HG03575 (cell line): ENCODE data around the gene KLK8.

Experiments
- ATAC-seq: cut with Tn5 transposase; IDR thresholded peaks from one replicate; pipeline ENCODE4 v1.9.1; 2021; ENCODE audit not compliant: unreplicated experiment, insufficient number of reproducible peaks, low FRiP score; ENCODE audit errors: extremely low read depth

Gene KLK8

GRCh38 chr19:51001515-51001914 lies at the start of gene KLK8:
KLK8 (minus strand) TSS chr19:51001604; CDS start chr19:51001167, 437 bp downstream.
- no peak for ATAC-seq

- no peak for ATAC-seq
Measured at GRCh38 chr19:51047031-51047335, 45.6 kb upstream of the KLK8 start.

- no peak for ATAC-seq
Measured at GRCh38 chr19:51044327-51044726, 42.9 kb upstream of the KLK8 start.

- ATAC-seq, result no peak
Measured at GRCh38 chr19:51043497-51043896, 42.1 kb upstream of the KLK8 start.

- ATAC-seq, result no peak
Measured at GRCh38 chr19:51040151-51040550, 38.7 kb upstream of the KLK8 start.

- no peak for ATAC-seq
Measured at GRCh38 chr19:51036519-51036918, 35.1 kb upstream of the KLK8 start.

- no peak for ATAC-seq
Measured at GRCh38 chr19:51034704-51035103, 33.3 kb upstream of the KLK8 start, which contains the start of gene KLK12. KLK12 (minus strand) TSS chr19:51035002; CDS start chr19:51034621, 381 bp downstream.

GRCh38 chr19:51031880-51032225 lies 30.4 kb upstream of the KLK8 start:
- no peak for ATAC-seq

- no peak for ATAC-seq
Measured at GRCh38 chr19:51031220-51031879, 29.9 kb upstream of the KLK8 start.

- no peak for ATAC-seq
Measured at GRCh38 chr19:51030631-51031030, 29.2 kb upstream of the KLK8 start.

- ATAC-seq, result no peak
Measured at GRCh38 chr19:51029718-51030117, 28.3 kb upstream of the KLK8 start.

GRCh38 chr19:51027873-51028272 lies 26.5 kb upstream of the KLK8 start:
- ATAC-seq, result no peak

GRCh38 chr19:51027126-51027806 lies 25.9 kb upstream of the KLK8 start:
- ATAC-seq, result no peak

- no peak for ATAC-seq
Measured at GRCh38 chr19:51026554-51026831, 25.1 kb upstream of the KLK8 start, which contains the start of gene KLK11. KLK11 (minus strand) TSS chr19:51026616; CDS start chr19:51025631, 985 bp downstream.

GRCh38 chr19:51025809-51026553 lies 24.6 kb upstream of the KLK8 start:
- no peak for ATAC-seq

- ATAC-seq, result no peak
Measured at GRCh38 chr19:51025401-51025800, 24.0 kb upstream of the KLK8 start.

- no peak for ATAC-seq
Measured at GRCh38 chr19:51024924-51025323, 23.5 kb upstream of the KLK8 start.

GRCh38 chr19:51023946-51024345 lies 22.5 kb upstream of the KLK8 start:
- ATAC-seq, result no peak

- ATAC-seq, result no peak
Measured at GRCh38 chr19:51022526-51022925, 21.1 kb upstream of the KLK8 start.

GRCh38 chr19:51020988-51021651 lies 19.7 kb upstream of the KLK8 start:
- no peak for ATAC-seq
